Measurements from ENCODE around the gene XPR1. TPM values are rescaled to one million over a fixed set of nuclear protein-coding genes. Genes with fewer than 3 reads are reported as not detected.

Gene XPR1
- total RNA-seq, 4 donors from 2014 or later: 7.8 to 119 (median 75.3) TPM

GRCh38 chr1:180785291-180785690 is 153.5 kb downstream of the XPR1 start:
- Histone ChIP-seq H3K27ac (no peak overlapping the region), H3K27me3 (no peaks in the 10 kb centered on the region), H3K4me1 (no peaks in the 10 kb centered on the region), H3K36me3 (peaks cover 0 to 7% (median 0%) of the 10 kb centered on the region in 4 donors), H3K9me3 (no peaks in the 10 kb centered on the region), H3K4me3 (no peak overlapping the region)
- TF ChIP-seq POLR2A (IDR thresholded peaks at IDR 0.05) (no peak), POLR2AphosphoS5 (IDR thresholded peaks at IDR 0.05) (no peak), EP300 (IDR thresholded peaks at IDR 0.05; ENCODE audit: low read depth) (no peak)
- TF ChIP-seq, protein P1, sequence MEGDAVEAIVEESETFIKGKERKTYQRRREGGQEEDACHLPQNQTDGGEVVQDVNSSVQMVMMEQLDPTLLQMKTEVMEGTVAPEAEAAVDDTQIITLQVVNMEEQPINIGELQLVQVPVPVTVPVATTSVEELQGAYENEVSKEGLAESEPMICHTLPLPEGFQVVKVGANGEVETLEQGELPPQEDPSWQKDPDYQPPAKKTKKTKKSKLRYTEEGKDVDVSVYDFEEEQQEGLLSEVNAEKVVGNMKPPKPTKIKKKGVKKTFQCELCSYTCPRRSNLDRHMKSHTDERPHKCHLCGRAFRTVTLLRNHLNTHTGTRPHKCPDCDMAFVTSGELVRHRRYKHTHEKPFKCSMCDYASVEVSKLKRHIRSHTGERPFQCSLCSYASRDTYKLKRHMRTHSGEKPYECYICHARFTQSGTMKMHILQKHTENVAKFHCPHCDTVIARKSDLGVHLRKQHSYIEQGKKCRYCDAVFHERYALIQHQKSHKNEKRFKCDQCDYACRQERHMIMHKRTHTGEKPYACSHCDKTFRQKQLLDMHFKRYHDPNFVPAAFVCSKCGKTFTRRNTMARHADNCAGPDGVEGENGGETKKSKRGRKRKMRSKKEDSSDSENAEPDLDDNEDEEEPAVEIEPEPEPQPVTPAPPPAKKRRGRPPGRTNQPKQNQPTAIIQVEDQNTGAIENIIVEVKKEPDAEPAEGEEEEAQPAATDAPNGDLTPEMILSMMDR (IDR thresholded peaks at IDR 0.05): no peak
- intact Hi-C loops (cut with DNase I; ENCODE audit: low total_unique reads) (no loop called here), in situ Hi-C loops (cut with MboI; ENCODE audit: low pct_ligation_motif_present in 1 of 4, low pct_unique_long_range_greater_than_20kb in 1 of 4, low sequenced_read_pairs in 3 of 4) (no loop called here)
- WGBS, 2 donors (ENCODE audit: low coverage in 1 of 2): 84 to 90% methylated on average over 3 of the region's 3 CpGs
- DNase-seq: no peak

DNA sequence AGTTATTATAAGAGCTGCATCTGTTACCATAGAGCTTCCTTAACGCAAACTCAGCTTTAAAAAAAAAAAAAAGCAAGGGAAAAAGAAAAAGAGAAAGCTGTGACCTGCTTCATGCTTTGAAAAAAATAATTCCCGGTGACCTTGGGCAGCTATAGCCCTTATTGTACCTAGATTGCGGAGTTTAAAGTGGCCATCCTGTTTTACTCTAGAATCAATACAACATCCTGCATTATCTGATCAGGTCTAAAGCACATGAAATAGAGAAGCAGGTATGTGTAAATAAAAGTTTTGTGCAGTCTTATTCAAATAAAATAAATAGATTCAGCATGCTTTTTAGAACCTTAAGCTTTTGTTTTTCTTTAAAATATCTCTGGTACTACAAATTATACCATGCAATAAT is 154.1 kb downstream of the XPR1 start:
- Histone ChIP-seq H3K36me3 (peaks cover 0 to 7% (median 0%) of the 10 kb centered on the region in 4 donors), H3K27me3 (no peaks in the 10 kb centered on the region), H3K4me1 (no peaks in the 10 kb centered on the region), H3K9me3 (no peaks in the 10 kb centered on the region), H3K4me3 (no peak overlapping the region), H3K27ac (no peak overlapping the region)
- TF ChIP-seq POLR2A (IDR thresholded peaks at IDR 0.05): no peak
- no peak for TF ChIP-seq POLR2AphosphoS5 (IDR thresholded peaks at IDR 0.05)
- TF ChIP-seq, protein P1 (IDR thresholded peaks at IDR 0.05): no peak
- no peak for TF ChIP-seq EP300 (IDR thresholded peaks at IDR 0.05; ENCODE audit: low read depth)
- no peak for DNase-seq
- in situ Hi-C loops (cut with MboI; ENCODE audit: low pct_ligation_motif_present in 1 of 4, low pct_unique_long_range_greater_than_20kb in 1 of 4, low sequenced_read_pairs in 3 of 4) (no loop called here), intact Hi-C loops (cut with DNase I; ENCODE audit: low total_unique reads) (no loop called here)
- WGBS, 2 donors (ENCODE audit: low coverage in 1 of 2): 83 to 91% methylated on average over 3 of the region's 3 CpGs

- Histone ChIP-seq H3K27me3 (no peaks in the 10 kb centered on the region), H3K4me3 (no peak overlapping the region), H3K36me3 (peaks cover 0 to 7% (median 0%) of the 10 kb centered on the region in 4 donors), H3K4me1 (no peaks in the 10 kb centered on the region), H3K27ac (no peak overlapping the region), H3K9me3 (no peaks in the 10 kb centered on the region)
- no peak for DNase-seq
- intact Hi-C loops (cut with DNase I; ENCODE audit: low total_unique reads) (no loop called here), in situ Hi-C loops (cut with MboI; ENCODE audit: low pct_ligation_motif_present in 1 of 4, low pct_unique_long_range_greater_than_20kb in 1 of 4, low sequenced_read_pairs in 3 of 4) (no loop called here)
- WGBS, 2 donors (ENCODE audit: low coverage in 1 of 2): 70 to 100% methylated on average over 1 of the region's 1 CpG
- TF ChIP-seq, protein P1 (IDR thresholded peaks at IDR 0.05): no peak
- TF ChIP-seq POLR2AphosphoS5 (IDR thresholded peaks at IDR 0.05): no peak
- TF ChIP-seq EP300 (IDR thresholded peaks at IDR 0.05; ENCODE audit: low read depth): no peak
- no peak for TF ChIP-seq POLR2A (IDR thresholded peaks at IDR 0.05)
Measured at GRCh38 chr1:180786624-180787023, 154.8 kb downstream of the XPR1 start.

GRCh38 chr1:180787628-180788307 is 155.9 kb downstream of the XPR1 start:
- no peaks in the 10 kb centered on the region for H3K27me3 ChIP-seq
- no peaks in the 10 kb centered on the region for H3K9me3 ChIP-seq
- no peak overlapping the region for H3K4me3 ChIP-seq
- no peaks in the 10 kb centered on the region for H3K4me1 ChIP-seq
- H3K36me3 ChIP-seq: peaks cover 0 to 7% (median 0%) of the 10 kb centered on the region in 4 donors
- no peak for DNase-seq
- in situ Hi-C loops (cut with MboI; ENCODE audit: low pct_ligation_motif_present in 1 of 4, low pct_unique_long_range_greater_than_20kb in 1 of 4, low sequenced_read_pairs in 3 of 4) (no loop called here), intact Hi-C loops (cut with DNase I; ENCODE audit: low total_unique reads) (no loop called here)
- TF ChIP-seq POLR2AphosphoS5 (IDR thresholded peaks at IDR 0.05) (no peak), POLR2A (IDR thresholded peaks at IDR 0.05) (no peak), EP300 (IDR thresholded peaks at IDR 0.05; ENCODE audit: low read depth) (no peak)
- TF ChIP-seq, protein P1 (IDR thresholded peaks at IDR 0.05): no peak
- H3K27ac ChIP-seq: no peak overlapping the region
- WGBS, 2 donors (ENCODE audit: low coverage in 1 of 2): 87 to 89% methylated on average over 5 of the region's 5 CpGs

Data from transverse colon (tissue), 4 donors.